T-helper 1 cell treated with Interleukin-12 subunit alpha and Interleukin-12 subunit beta and Interleukin-4 antibody, amounts not matched to agents 30 μg/mL and 1 μg/mL, for 36 hours (primary cell): Measurements from ENCODE around the gene ADCY5.

Source experiments
- H3K27ac Mint-ChIP-seq: one replicate; pipeline ENCODE4 v1.8.0; 2021; ENCODE audit warnings: mild to moderate bottlenecking, mixed read lengths
- H3K27me3 Mint-ChIP-seq: one replicate; pipeline ENCODE4 v1.8.0; 2021; ENCODE audit warnings: low read depth, mixed read lengths
- H3K36me3 Mint-ChIP-seq: one replicate; pipeline ENCODE4 v1.8.0; 2021; ENCODE audit warnings: low read depth, mixed read lengths
- H3K4me1 Mint-ChIP-seq: one replicate; pipeline ENCODE4 v1.8.0; 2021; ENCODE audit warnings: low read depth, mixed read lengths
- H3K4me3 Mint-ChIP-seq: one replicate; pipeline ENCODE4 v1.8.0; 2021; ENCODE audit warnings: mild to moderate bottlenecking, moderate library complexity, mixed read lengths
- H3K9me3 Mint-ChIP-seq: one replicate; pipeline ENCODE4 v1.8.0; 2021; ENCODE audit warnings: mixed read lengths

ADCY5 gene

DNA sequence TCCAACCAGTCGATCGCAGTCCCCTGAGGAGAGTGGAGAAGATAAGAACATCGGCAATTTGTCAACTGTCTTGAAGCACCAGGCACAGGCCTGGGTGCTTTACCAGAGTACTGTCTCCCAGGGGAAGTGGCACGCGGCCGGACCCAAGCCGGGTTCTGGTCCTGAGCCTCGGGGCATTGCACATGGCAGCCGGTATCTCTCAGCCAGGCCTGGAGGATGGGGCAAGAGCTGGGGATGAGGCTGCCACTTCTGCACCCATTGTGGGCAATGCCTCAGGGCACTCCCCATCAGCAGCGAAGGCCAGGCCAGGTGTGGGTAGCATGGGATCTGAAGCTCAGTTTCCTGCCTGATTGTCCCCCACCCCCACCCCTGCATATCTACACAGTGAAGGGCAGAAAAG lies 77.5 kb downstream of the ADCY5 start:
- Mint-ChIP-seq H3K27ac (no peak overlapping the region), H3K9me3 (no peaks in the 10 kb centered on the region), H3K4me3 (no peak overlapping the region), H3K27me3 (peaks cover 4% of the 10 kb centered on the region), H3K4me1 (no peaks in the 10 kb centered on the region), H3K36me3 (no peaks in the 10 kb centered on the region)

DNA sequence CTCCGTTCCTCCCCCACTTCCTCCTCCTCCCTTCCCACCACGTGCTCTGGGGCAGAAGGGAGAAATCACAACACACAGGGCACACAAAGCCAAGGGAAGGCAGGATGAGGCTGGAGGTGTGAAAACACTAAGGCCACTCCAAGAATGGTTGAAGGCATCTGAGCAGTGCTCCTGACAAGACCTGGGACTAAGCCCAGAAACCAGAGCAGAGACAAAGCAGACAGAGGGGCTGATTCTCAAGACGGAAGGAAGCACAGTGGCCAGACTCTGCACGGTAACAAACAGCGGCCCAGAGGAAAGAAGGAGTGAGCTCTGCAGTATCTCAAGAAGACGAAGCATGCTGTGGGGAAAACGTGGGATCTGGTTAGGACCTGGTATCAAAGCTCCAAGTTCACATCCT lies 78.1 kb downstream of the ADCY5 start:
- no peak overlapping the region for H3K4me3 Mint-ChIP-seq

DNA sequence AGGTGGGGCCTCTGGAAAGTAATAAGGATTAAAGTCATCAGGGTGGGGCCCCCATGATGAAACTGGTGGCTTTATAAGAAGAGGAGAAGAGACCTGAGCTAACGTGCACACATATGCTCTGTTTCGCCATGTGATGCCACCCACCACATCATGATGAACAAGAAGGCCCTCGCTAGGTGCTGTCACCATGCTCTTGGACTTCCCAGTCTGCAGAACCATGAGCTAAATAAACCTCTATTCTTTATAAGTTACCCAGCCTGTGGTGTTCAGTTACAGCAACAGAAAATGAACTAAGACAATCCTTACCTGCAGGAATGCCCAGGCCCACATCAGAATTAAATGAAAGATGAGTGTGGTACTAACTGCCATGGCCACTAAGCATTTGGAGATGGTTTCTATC lies 79.8 kb downstream of the ADCY5 start:
- no peaks in the 10 kb centered on the region for H3K4me1 Mint-ChIP-seq
- no peak overlapping the region for H3K27ac Mint-ChIP-seq
- peaks cover 7% of the 10 kb centered on the region for H3K27me3 Mint-ChIP-seq
- no peaks in the 10 kb centered on the region for H3K9me3 Mint-ChIP-seq
- H3K36me3 Mint-ChIP-seq, result no peaks in the 10 kb centered on the region
- H3K4me3 Mint-ChIP-seq, result no peak overlapping the region

More for the DNA sequence above, 78.1 kb downstream of the ADCY5 start:
- Mint-ChIP-seq H3K9me3 (no peaks in the 10 kb centered on the region), H3K4me1 (no peaks in the 10 kb centered on the region), H3K27me3 (peaks cover 4% of the 10 kb centered on the region), H3K36me3 (no peaks in the 10 kb centered on the region), H3K27ac (no peak overlapping the region)

DNA sequence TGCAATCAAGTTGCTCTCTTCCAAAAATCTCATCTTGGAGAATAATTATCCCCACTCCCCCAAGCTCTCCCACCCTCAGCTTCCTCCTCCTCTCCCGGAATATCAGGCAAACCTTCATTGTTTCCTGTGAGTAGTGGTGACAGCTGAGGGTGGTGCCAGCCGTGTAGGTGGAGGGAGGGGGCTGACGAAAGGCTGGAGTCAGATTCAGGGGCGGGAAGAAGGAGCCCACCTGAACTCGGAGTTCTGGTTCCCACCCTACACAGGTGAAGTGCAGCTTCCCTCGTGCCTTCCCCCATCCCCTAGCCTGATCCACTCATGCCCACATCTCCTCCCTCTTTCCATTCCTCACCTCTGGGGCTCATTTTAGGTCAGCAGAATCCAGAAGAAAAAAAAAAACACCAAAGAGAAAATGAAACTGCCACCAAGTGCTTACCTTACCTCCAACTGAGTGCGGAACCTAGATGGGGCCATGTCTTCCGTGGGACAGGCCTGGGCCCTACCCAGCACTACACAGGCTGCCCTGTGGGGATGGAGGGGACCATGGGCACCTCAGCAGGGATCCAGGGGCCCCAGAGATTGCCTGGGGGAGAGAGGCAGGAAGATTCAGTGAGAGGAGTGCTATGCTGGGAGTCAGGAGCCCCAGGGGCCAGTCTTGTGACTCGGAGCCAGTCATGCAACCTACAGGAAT lies 81.3 kb downstream of the ADCY5 start:
- Mint-ChIP-seq H3K36me3 (no peaks in the 10 kb centered on the region), H3K4me1 (no peaks in the 10 kb centered on the region), H3K4me3 (no peak overlapping the region), H3K9me3 (no peaks in the 10 kb centered on the region), H3K27ac (no peak overlapping the region), H3K27me3 (peaks cover 4% of the 10 kb centered on the region)

DNA sequence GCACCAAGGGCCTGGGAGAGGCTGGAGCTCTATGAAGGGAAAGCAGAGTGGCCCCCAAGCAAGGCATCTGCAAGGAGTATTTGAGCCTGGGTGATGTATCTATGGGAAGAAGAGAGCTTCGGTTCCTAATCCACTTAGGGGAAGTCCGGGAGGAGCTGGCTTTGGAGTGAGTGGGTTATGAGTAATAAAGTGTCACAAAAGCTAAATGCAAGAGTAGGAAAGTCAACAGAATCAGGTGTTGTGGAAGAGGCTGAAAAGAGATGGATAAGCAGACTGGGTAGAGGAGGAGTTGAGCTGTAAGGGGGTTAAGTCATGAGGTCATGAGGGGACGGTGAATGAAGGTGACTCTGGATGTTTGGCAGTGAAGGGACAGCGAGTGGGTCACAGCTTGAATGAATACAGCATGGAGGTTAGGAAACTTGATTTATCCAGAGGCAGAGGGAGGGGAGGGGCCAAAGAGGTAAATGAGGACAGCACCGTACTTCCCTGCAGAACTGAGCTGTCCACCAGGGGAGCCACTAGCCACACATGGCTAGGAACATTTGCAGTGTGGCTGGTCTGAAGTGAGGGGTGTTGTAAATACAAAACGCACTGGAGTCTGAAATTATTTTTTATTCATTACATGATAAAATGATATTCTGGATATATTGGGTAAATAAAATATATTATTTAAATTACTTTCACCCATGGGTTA lies 83.3 kb downstream of the ADCY5 start:
- Mint-ChIP-seq H3K27ac (no peak overlapping the region), H3K4me3 (no peak overlapping the region), H3K4me1 (no peaks in the 10 kb centered on the region), H3K9me3 (no peaks in the 10 kb centered on the region), H3K27me3 (peaks cover 9% of the 10 kb centered on the region), H3K36me3 (no peaks in the 10 kb centered on the region)

DNA sequence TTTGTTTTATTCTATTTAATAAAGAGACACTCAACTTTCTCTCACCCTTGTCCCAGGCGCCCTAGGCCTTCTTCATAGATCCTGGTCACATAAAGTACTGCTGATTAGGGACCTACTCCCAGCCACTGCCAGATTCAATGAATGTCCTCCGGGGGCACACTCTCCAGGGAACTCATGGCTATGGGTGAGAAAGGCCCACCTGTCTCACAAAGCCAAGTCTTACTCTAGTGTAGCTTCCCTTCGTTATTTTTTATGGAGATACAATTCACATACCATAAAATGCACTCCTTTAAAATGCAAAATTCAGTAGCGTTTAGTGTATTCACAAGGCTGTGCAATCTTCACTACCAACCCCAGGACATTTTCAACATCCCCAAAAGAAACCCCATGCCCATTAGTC lies 87.8 kb downstream of the ADCY5 start:
- Mint-ChIP-seq H3K4me3 (no peak overlapping the region), H3K27me3 (peaks cover 20% of the 10 kb centered on the region), H3K9me3 (no peaks in the 10 kb centered on the region), H3K27ac (no peak overlapping the region), H3K36me3 (no peaks in the 10 kb centered on the region), H3K4me1 (no peaks in the 10 kb centered on the region)

DNA sequence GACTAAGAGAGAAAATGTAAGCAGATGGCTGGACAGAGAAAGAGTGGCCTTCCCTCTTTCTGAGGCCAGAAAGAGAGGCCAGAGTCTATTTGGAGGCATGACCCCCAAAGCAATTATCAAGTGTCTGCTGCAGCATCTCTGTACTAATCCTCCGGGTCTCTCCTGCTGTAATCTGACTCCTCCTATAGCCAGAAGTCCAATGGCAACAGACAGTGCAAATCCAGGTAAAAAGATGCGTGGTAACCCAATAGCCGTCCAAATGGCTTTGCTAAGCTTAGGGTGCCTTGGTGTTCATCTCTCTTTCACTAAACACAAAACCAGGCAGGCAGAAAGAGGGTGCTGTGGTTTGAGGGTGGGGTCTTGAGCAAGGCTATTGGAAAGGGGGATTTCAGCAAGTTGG lies 91.6 kb downstream of the ADCY5 start:
- H3K9me3 Mint-ChIP-seq, result no peaks in the 10 kb centered on the region

DNA sequence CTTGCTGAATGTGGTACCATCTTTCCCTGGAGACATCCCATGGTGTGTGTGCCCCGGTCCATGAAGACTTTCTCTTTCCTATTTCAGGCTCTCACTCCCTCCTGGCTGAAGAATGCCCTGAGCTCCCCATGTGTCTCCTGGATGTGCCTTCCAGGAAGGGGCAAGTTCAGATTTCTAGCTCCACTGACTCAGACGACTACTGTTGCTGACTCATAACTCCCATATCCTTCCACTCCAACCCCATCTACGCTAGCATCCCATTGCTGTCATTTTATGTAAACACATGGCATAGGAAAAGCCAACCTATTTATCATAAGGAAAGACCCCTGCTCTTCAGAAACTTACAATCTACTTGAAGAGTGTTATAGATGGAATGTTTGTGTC lies 95.0 kb downstream of the ADCY5 start:
- Mint-ChIP-seq H3K4me1 (peaks cover 5% of the 10 kb centered on the region), H3K4me3 (no peak overlapping the region), H3K27ac (no peak overlapping the region), H3K27me3 (peaks cover 22% of the 10 kb centered on the region), H3K36me3 (no peaks in the 10 kb centered on the region), H3K9me3 (no peaks in the 10 kb centered on the region)

More for the DNA sequence above, 91.6 kb downstream of the ADCY5 start:
- Mint-ChIP-seq H3K4me3 (no peak overlapping the region), H3K27me3 (peaks cover 27% of the 10 kb centered on the region), H3K36me3 (no peaks in the 10 kb centered on the region), H3K4me1 (no peaks in the 10 kb centered on the region), H3K27ac (no peak overlapping the region)

DNA sequence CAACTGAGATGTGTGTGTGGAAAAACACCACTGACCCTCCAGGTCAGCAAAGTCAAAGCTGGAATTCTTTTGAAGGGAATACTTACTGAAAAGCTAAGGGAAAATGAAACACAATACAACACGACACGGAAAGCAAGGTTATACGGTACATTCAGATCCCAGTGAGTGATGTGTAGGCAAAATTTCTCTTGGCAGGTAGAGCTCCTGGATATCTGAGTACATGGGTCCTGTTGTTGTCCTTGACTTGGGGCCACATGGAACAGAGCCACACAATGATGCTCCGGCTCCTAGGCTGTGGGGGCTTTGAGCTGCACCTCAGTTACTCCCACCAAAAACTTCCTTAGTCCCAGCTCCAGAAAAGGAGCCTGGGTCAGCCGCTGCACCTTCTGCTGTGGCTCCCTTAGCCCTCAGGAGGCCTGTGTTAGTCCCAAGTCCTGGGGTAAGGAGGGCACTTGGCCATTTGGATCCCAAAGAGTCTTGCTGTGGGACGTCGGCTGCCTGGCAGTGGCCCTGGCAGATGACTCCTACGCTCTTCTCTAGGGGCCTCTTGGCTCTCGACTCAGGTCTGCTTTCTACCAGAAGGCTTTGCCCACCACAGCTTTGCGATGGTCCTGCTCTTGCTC lies 95.6 kb downstream of the ADCY5 start:
- H3K4me1 Mint-ChIP-seq, result peaks cover 6% of the 10 kb centered on the region
- no peaks in the 10 kb centered on the region for H3K9me3 Mint-ChIP-seq
- peaks cover 24% of the 10 kb centered on the region for H3K27me3 Mint-ChIP-seq
- no peaks in the 10 kb centered on the region for H3K36me3 Mint-ChIP-seq
- H3K4me3 Mint-ChIP-seq, result no peak overlapping the region
- no peak overlapping the region for H3K27ac Mint-ChIP-seq

DNA sequence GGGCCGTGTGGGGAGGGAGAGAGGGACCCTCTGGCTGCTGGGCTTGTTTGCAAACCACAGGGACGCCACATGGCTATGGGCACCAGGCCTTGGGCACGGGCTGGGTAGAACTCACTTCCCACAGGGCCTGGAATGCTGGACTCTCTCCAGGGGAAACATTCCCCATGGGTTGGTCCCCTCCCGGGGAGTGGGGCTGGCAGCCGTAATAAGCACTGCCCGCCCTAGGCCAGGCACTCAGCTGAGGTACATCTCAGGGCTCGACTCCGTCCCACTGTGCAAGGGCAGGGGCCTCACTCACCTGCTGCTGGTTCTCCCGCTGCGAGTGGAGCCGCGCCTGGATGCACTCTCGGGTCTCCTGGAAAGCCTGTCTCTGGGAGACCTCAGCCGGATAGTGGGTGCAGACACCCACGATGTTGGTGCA lies 96.7 kb downstream of the ADCY5 start:
- Mint-ChIP-seq H3K36me3 (no peaks in the 10 kb centered on the region), H3K9me3 (no peaks in the 10 kb centered on the region), H3K27me3 (peaks cover 30% of the 10 kb centered on the region), H3K4me3 (no peak overlapping the region), H3K4me1 (peaks cover 6% of the 10 kb centered on the region), H3K27ac (no peak overlapping the region)

DNA sequence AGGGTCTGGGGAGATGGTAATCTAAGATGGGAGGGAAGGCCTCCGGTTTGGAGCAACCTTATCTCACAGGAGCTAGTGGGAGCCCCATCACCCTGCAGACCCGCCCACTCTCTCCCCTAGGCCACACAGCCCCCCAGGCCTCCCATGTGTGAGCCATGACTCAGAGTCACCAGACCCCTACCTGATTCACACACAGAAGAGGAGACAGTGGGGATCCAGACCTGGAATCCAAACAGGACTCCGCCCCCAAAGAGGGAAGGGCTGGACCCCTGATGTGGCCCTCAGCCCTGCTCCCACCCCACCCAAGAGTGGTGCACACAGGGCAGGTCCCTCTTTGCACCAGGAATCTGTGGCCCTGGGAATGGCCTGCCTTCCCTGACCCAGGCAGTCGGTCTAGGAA lies 97.4 kb downstream of the ADCY5 start:
- Mint-ChIP-seq H3K27ac (no peak overlapping the region), H3K4me3 (no peak overlapping the region), H3K27me3 (peaks cover 26% of the 10 kb centered on the region), H3K36me3 (no peaks in the 10 kb centered on the region), H3K4me1 (peaks cover 6% of the 10 kb centered on the region), H3K9me3 (no peaks in the 10 kb centered on the region)

DNA sequence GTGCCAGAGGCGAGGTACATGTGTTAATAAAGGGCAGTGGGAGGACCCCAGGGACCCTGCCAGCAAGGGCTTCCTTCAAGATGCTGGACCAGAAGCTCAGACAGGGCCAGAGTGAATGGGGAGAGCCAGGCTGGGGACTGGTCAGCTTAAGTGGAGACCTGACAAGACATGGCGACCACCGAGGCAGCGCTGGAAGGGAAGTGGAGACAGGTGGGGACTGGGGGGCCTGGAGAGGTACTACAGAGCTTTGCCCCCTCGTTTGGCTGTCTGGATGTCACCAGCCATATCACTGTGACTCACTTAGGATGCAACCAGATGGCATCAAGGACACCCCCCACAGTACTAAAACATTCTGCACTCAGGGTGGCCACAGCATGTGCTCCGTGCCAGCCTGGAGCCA lies 97.9 kb downstream of the ADCY5 start:
- peaks cover 23% of the 10 kb centered on the region for H3K27me3 Mint-ChIP-seq
- H3K4me1 Mint-ChIP-seq, result peaks cover 6% of the 10 kb centered on the region
- no peak overlapping the region for H3K27ac Mint-ChIP-seq
- no peak overlapping the region for H3K4me3 Mint-ChIP-seq
- no peaks in the 10 kb centered on the region for H3K9me3 Mint-ChIP-seq
- no peaks in the 10 kb centered on the region for H3K36me3 Mint-ChIP-seq

DNA sequence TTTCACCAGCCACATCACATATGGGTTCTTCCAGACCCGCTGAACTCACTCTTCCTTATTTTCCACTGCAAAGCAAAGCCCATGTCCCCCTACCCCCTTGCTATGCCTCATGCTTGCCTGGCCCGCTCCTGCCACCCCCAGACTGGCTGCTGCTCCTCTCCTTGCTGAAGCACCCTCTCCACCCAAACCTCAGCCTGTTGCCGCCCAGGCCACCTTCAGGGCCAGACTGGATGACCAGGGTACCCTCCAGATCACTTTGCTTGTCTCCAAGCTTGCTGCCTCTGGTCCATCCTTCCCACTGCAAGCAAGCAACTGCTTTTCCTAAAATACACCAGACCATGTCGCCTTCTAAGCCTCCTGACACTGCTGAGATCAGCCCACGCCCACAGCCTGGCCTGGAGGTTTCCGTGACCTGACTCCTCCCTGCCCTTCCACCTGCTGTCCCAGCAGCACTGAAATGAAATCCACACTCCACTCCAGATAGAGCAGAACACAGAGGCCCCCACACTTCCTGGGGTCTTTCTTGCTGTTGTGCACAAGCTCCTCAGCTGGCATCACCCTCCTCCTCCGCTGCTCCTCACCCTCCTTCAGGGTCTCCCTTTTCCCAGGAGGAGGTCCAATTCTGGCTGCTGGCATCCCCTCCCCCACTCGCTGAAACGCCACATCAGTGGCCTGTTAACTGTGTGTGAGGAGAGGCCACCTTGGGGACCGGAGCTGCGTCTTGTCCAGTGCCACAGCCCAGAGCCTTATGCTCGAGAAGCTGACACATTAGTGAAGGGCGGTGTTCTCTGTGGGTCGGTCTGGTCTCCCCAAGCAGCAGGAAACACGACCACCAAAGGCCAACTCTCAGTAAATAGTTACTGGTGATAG lies 99.1 kb downstream of the ADCY5 start:
- Mint-ChIP-seq H3K4me1 (peaks cover 6% of the 10 kb centered on the region), H3K27ac (no peak overlapping the region), H3K4me3 (no peak overlapping the region), H3K27me3 (peaks cover 20% of the 10 kb centered on the region), H3K36me3 (no peaks in the 10 kb centered on the region), H3K9me3 (no peaks in the 10 kb centered on the region)

DNA sequence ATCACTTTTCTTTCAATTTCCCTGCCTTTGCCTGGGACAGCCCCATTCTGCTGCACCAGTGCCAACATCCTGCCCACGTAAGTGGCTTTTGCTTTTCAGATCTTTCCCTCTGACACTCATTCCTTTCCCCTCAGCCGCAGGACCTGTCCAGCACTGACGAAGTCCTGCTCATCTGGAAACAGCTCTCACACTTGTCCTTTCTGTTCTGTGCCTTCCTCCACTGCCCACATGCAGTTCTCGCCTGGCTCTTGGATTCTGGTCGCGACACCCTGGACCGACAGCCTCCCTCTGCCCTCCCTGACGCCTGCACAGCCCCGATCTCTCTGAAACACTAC lies 99.7 kb downstream of the ADCY5 start:
- Mint-ChIP-seq H3K4me3 (no peak overlapping the region), H3K27me3 (peaks cover 16% of the 10 kb centered on the region), H3K9me3 (no peaks in the 10 kb centered on the region), H3K36me3 (no peaks in the 10 kb centered on the region), H3K27ac (no peak overlapping the region), H3K4me1 (peaks cover 6% of the 10 kb centered on the region)
